ENCODE results near the gene ZDHHC21. TPM values are rescaled to one million over a fixed set of nuclear protein-coding genes. Genes with fewer than 3 reads are reported as not detected.

The ZDHHC21 gene
- polyA plus RNA-seq, 3 donors: 0.34 to 2.0 (median 1.0) TPM

GRCh38 chr9:14662060-14662453, 31.2 kb downstream of the ZDHHC21 start:
- no peaks in the 10 kb centered on the region for H3K27me3 ChIP-seq (ENCODE audit: control insufficient read depth in 2 of 2, insufficient read depth in 2 of 2, low read length in 2 of 2)
- no peak overlapping the region for H2AFZ ChIP-seq (ENCODE audit: insufficient read depth, low read depth, low read length, poor library complexity, severe bottlenecking)
- H3K36me3 ChIP-seq (replicated peaks in 1 of 2; ENCODE audit: control insufficient read depth in 1 of 2, insufficient read depth in 2 of 2, low read length in 2 of 2): peaks cover 2 to 18% of the 10 kb centered on the region in 2 donors
- no peak overlapping the region for H3K4me3 Mint-ChIP-seq
- peaks cover 17 to 22% of the 10 kb centered on the region in 2 donors for H3K36me3 Mint-ChIP-seq
- no peaks in the 10 kb centered on the region for H3K4me1 ChIP-seq (ENCODE audit: control insufficient read depth in 1 of 2, insufficient read depth in 2 of 2, low read length in 2 of 2)
- H3K4me2 ChIP-seq (replicated peaks; ENCODE audit: extremely low read depth, low read length, poor library complexity, severe bottlenecking): no peak overlapping the region
- no peaks in the 10 kb centered on the region for H3K9me3 ChIP-seq (replicated peaks in 1 of 2; ENCODE audit: control insufficient read depth in 1 of 2, insufficient read depth in 1 of 2, low read length in 2 of 2)
- no peaks in the 10 kb centered on the region for H4K20me1 ChIP-seq (ENCODE audit: insufficient read depth, low read length)
- TF ChIP-seq CTCF (IDR thresholded peaks at IDR 0.05): no peak
- intact Hi-C loops (cut with micrococcal nuclease): no loop called here
- H3K4me3 ChIP-seq (replicated peaks in 1 of 3; ENCODE audit: low read depth in 2 of 3, low read length in 3 of 3): no peak overlapping the region
- H3K79me2 ChIP-seq (ENCODE audit: insufficient read depth, low read length): no peaks in the 10 kb centered on the region
- no peak overlapping the region for H3K27ac ChIP-seq (ENCODE audit: low read depth in 1 of 2, low read length in 2 of 2)
- H3K27me3 Mint-ChIP-seq (ENCODE audit: low read depth in 3 of 3): no peaks in the 10 kb centered on the region
- WGBS (ENCODE audit: insufficient coverage): no CpG with 5 or more reads among the region's 3 CpGs
- peaks cover 0 to 8% (median 2%) of the 10 kb centered on the region in 7 donors for H3K9me3 Mint-ChIP-seq
- no peak for DNase-seq
- H3K27ac Mint-ChIP-seq: no peak overlapping the region
- H3K9ac ChIP-seq (ENCODE audit: insufficient read depth, low read length, poor library complexity, severe bottlenecking): no peak overlapping the region
- no peaks in the 10 kb centered on the region for H3K4me1 Mint-ChIP-seq

- TF ChIP-seq CTCF (IDR thresholded peaks at IDR 0.05): peak; percentile 41
- H3K79me2 ChIP-seq (ENCODE audit: insufficient read depth, low read length): no peaks in the 10 kb centered on the region
- no peaks in the 10 kb centered on the region for H3K4me1 ChIP-seq (ENCODE audit: control insufficient read depth in 1 of 2, insufficient read depth in 2 of 2, low read length in 2 of 2)
- H3K36me3 ChIP-seq (replicated peaks in 1 of 2; ENCODE audit: control insufficient read depth in 1 of 2, insufficient read depth in 2 of 2, low read length in 2 of 2): peaks cover 2 to 20% of the 10 kb centered on the region in 2 donors
- intact Hi-C loops (cut with micrococcal nuclease): no loop called here
- no peak overlapping the region for H3K4me3 Mint-ChIP-seq
- no peaks in the 10 kb centered on the region for H3K4me1 Mint-ChIP-seq
- DNase-seq: no peak
- peaks cover 20 to 24% of the 10 kb centered on the region in 2 donors for H3K36me3 Mint-ChIP-seq
- no peaks in the 10 kb centered on the region for H3K9me3 ChIP-seq (replicated peaks in 1 of 2; ENCODE audit: control insufficient read depth in 1 of 2, insufficient read depth in 1 of 2, low read length in 2 of 2)
- no peak overlapping the region for H2AFZ ChIP-seq (ENCODE audit: insufficient read depth, low read depth, low read length, poor library complexity, severe bottlenecking)
- H3K27me3 ChIP-seq (ENCODE audit: control insufficient read depth in 2 of 2, insufficient read depth in 2 of 2, low read length in 2 of 2): no peaks in the 10 kb centered on the region
- peaks cover 0 to 8% (median 2%) of the 10 kb centered on the region in 7 donors for H3K9me3 Mint-ChIP-seq
- H3K27ac Mint-ChIP-seq: no peak overlapping the region
- H3K9ac ChIP-seq (ENCODE audit: insufficient read depth, low read length, poor library complexity, severe bottlenecking): no peak overlapping the region
- H3K4me3 ChIP-seq (replicated peaks in 1 of 3; ENCODE audit: low read depth in 2 of 3, low read length in 3 of 3): no peak overlapping the region
- no peak overlapping the region for H3K4me2 ChIP-seq (replicated peaks; ENCODE audit: extremely low read depth, low read length, poor library complexity, severe bottlenecking)
- WGBS (ENCODE audit: insufficient coverage): no CpG with 5 or more reads among the region's 3 CpGs
- H3K27ac ChIP-seq (ENCODE audit: low read depth in 1 of 2, low read length in 2 of 2): no peak overlapping the region
- H4K20me1 ChIP-seq (ENCODE audit: insufficient read depth, low read length): no peaks in the 10 kb centered on the region
- H3K27me3 Mint-ChIP-seq (ENCODE audit: low read depth in 3 of 3): no peaks in the 10 kb centered on the region
These were observed 31.7 kb downstream of the ZDHHC21 start for GRCh38 chr9:14661421-14662059.

Data from CD14-positive monocyte (primary cell).